CD4-positive, alpha-beta T cell treated with Interferon alpha-2 for 1 hour (primary cell): ENCODE data around the gene SOCS1.
"Not testable (repeated sequence)": the region's sequence is repeated elsewhere in the genome, so short reads cannot be mapped to it uniquely, and the experiment has no call there.

Experiments used
- DNase-seq, 2 donors: peaks; one replicate each; pipeline ENCODE4 v3.0.0-alpha.2; 2020 to 2022

The SOCS1 gene, protein sequence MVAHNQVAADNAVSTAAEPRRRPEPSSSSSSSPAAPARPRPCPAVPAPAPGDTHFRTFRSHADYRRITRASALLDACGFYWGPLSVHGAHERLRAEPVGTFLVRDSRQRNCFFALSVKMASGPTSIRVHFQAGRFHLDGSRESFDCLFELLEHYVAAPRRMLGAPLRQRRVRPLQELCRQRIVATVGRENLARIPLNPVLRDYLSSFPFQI

DNA sequence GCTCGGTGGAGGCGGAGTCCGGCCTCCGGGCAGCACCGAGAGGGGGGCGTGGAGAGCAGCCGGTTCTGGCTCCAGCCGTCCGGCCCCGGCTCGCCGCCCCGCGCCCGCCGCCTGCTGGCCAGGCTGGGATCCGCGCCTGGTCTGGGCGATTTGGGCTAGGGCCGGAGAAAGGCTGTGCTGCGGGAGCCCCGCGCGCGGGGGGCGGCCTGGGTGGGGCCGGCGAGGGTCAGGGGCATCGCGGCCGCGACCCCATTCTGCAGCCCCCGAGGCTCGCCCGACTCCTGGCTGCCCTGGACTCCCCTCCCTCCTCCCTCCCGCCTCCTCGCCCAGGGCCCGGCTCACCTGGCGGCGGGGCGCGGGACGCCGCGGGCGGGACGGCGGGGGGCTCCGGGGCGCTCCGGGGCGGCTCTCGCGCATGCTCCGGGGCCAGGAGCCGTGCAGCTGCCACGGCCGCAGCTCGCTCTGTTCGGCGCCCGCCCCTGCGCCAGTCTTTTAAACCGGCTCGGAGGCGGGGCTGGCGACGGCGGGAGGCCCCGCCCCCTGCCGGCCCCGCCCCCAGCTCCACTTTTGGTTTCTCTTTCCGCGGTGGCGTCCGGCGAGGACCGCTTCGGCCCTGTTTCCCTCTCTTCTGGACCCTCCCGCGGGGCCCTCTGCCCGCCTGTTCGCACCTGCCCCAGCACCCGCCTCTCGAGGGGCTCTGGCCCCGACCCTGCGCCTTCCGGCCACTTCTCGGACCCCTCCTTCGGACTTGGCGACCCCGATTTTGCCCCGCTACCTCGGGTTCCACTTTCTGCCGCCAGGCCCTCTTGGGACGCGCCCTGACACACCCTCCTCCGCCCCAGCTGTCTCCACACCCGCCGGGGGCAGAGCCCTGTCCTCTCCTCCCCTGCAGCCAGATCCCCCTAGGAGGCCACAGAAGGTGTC lies at the start of gene SOCS1:
TSS of gene SOCS1 (minus strand) at position 468 of the 924 bp plus-strand sequence. CDS start 726 bp downstream, outside the sequence.
- DNase-seq: peak; percentile 86 to 93

DNA sequence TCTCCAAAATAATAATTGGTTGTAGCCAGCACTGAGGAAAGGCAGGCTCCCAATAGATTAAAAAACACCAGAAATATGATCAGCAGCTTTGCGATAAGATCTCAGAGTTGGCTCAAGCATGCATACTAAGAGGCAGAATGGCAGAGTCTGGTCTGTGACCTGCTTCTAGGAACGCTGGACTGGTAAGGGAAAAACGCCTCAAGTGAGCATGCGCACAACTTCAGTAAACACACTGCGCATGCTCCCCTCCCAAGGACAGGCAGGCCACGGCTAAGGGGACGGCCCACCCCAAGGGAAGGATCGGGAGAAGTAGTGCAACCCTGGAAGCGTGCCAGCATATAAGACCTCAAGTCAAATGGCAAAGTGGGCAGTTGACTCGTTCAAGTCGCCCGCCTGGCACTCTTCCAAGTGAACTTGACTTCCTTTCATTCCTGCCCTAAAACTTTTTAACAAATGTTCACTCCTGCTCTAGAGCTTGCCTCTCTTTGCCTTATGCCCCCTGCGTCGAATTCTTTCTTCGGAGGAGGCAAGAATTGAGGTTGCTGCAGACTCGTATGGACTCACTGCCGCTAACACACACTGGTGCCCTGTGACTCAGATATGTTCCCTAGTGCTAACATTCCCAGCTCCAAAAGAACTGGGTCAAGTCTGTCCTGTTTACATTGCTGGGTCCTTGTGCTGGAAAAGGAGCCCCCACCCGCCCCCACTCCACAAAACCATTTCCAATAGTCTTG lies 47.6 kb upstream of the SOCS1 start:
- DNase-seq: no peak

DNA sequence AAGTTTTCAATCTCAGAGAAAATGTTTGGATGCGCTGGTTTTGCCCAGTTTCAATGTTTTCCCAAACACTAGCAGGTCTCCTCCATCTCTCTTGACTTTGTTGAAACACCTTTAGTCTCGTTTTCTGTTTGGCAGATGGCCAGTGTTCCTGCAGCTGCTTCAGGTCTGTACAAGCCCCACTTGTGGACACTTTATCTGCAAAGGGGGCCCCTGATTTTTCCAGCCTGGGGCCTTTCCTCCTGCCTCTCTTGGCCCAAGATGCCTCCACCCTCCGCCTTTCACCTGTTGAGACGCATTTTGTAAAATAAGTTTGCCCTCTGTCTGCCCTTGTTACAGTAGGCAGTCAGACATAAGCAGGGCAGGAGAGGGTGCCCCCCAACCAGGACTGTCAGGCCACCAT lies 47.0 kb upstream of the SOCS1 start:
- DNase-seq: no peak

GRCh38 chr16:11301645-11302501 lies 45.9 kb upstream of the SOCS1 start:
- DNase-seq: no peak

DNA sequence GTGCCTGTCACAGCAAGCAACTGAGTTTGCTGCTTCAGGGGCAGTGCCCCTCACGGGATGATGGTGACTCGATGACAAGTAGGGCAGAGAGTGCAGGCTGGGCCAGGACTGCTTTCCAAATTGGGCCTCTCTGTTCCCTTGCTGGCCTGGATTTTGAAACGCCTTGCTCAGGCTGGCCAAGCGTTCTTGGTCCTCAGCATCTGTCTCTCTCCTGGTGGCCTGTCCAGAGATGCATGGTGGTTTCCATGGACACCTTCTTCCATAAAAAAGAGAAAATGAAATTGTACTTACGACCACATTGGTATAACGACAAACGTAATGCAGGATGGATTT lies 44.5 kb upstream of the SOCS1 start:
- DNase-seq: no peak

- DNase-seq: no peak
These were observed 44.0 kb upstream of the SOCS1 start for GRCh38 chr16:11299865-11300559.

DNA sequence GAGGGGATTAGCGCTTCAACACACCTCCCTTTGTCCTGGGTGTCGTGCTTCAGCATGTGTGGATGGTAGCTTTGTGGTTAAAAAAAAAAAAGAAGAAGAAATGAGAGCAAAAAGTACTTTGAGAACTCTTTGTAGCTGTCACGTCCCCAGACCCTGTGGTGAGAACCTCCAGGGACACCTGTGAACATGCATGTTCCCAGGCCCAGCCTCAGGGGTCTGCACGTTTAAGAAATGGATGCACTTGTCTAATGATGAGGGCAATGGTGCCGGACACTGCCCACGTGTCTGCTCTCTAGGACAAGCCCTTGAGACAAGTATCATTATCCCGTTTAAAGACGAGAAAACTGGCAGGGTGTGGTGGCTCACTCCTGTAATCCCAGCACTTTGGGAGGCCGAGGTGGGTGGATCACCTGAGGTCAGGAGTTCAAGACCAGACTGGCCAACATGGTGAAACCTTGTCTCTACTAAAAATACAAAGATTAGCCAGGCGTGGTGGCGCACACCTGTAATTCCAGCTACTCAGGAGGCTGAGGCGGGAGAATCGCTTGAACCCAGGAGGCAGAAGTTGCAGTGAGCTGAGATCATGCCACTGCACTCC lies 43.0 kb upstream of the SOCS1 start:
- peak in 1 of 2 donors; percentile 28 for DNase-seq

- DNase-seq: no peak
These were observed 42.3 kb upstream of the SOCS1 start for GRCh38 chr16:11298143-11298900.

DNA sequence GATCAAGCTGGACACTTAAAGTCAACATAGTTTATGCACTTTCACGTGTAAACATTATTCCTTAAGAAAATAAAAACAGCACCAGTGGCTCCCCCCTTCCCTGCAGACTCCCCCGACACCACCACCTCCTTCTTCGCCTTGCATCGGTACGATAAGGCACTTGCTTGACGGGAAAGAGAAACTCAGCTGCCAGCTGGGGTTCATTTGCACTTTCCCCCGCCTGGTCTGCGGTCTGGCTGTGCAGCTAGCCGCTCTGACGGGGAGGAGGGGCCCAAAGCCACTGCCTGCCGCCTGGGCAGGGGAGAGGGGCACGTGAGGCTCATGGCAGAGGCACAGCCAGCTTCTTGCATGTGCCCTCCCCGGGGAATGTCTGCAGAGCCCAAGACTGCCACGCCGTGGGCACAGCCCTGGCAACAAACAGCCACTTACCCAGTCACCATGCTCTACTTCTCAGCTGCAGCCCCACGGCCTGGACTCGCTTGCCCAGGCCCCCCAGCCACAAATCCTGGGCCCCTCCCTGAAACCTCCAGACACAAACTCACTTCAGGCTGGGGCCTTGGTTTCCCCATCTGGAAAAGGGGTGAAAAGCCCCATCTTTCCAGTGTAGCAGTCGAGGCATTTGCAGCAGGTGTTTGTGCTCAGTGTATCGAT lies 41.6 kb upstream of the SOCS1 start:
- peak; percentile 86 to 93 for DNase-seq

GRCh38 chr16:11296706-11297491 lies 40.9 kb upstream of the SOCS1 start:
- peak; percentile 17 to 38 for DNase-seq

- DNase-seq: no peak
These were observed 40.3 kb upstream of the SOCS1 start for GRCh38 chr16:11296351-11296705.

- no peak for DNase-seq
These were observed 39.7 kb upstream of the SOCS1 start for GRCh38 chr16:11295672-11296071.

- no peak for DNase-seq
These were observed 36.2 kb upstream of the SOCS1 start for GRCh38 chr16:11292076-11292748.

GRCh38 chr16:11291091-11291703 lies 35.2 kb upstream of the SOCS1 start:
- no peak for DNase-seq

DNA sequence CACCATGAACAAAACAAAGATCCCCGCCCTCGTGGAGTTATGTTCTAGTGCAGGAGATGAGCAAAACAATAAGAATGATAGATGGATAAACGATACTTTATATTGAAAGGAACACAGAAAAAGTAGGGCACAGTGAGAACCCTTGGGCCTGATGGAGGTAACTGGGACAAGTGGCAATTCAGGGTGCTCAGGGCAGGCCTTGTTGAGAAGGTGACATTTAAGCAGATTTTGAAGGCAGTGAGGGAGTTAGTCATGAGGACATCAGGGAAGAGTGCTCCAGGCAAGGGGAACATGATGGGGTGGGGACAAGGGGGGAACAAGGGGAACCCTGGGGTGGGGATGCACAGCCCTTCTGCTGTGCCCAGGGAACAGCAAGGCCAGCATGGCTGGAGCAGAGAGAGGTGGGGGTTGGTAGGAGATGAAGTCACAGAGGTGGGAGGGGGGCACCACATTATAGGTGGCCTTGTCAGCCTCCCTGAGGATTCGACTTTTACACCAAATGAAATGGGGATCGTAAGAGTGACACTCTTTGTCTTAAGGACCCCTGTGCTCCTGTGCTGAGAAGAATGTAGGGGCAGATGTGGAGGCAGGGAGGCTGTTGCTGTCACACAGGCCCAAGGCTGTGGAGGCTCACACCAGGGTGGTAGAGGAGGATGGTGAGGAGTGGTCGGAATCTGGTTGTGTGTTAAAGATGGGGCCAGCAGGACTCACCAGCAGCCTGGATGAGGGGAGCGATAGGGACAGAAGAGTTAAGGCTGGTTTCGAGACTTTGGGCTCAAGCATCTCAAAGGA lies 34.3 kb upstream of the SOCS1 start:
- no peak for DNase-seq

DNA sequence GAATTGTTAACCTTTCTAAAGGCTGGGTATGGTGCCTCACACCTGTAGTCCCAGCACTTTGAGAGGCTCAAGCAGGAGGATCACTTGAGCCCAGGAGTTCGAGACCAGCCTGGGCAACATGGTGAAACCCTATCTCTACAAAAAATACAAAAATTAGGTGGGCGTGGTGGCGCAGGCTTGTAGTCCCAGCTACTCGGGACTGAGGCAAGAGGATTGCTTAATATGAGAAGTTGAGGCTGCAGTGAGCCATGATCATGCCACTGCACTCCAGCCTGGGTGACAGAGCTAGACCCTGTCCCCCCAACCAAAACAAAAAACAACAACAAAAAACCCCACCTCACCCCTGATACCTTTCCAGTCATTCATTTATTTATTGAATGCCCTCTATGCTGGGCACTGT lies 33.7 kb upstream of the SOCS1 start:
- DNase-seq: not testable (repeated sequence)

GRCh38 chr16:11289202-11289601 lies 33.2 kb upstream of the SOCS1 start:
- DNase-seq: no peak

- DNase-seq: no peak
These were observed 29.8 kb upstream of the SOCS1 start for GRCh38 chr16:11285842-11286241.
